GM13976 (cell line): ENCODE data around the gene KRTAP4-2.
"Not testable (repeated sequence)": the region's sequence is repeated elsewhere in the genome, so short reads cannot be mapped to it uniquely, and the experiment has no call there.

Source experiments
- DNase-seq: peaks from one replicate; pipeline ENCODE4 v3.0.0; 2012; ENCODE audit warnings: low spot score
- CTCF ChIP-seq: IDR thresholded peaks from 2 replicates; pipeline ENCODE4 v1.5.1; 2012; ENCODE audit warnings: borderline replicate concordance, mild to moderate bottlenecking; ENCODE audit not compliant: insufficient read depth; ENCODE audit errors: extremely low read depth, missing control alignments, control extremely low read depth
- in situ Hi-C: fragments of 300-500 bp; cut with MboI; formaldehyde crosslinking; loops from one replicate; pipeline ENCODE4 v1.12.0; 2022; ENCODE audit warnings: low sequenced_read_pairs, mixed read lengths, inconsistent platforms; ENCODE audit not compliant: unreplicated experiment

The KRTAP4-2 gene

GRCh38 chr17:41160648-41161047 is 17.4 kb downstream of the KRTAP4-2 start, which contains the start of gene KRTAP4-4:
Gene KRTAP4-4, minus strand, starts transcription at chr17:41160748. Its CDS starts 57 bp downstream, at chr17:41160691.
- in situ Hi-C loops: no loop called here
- no peak for TF ChIP-seq CTCF
- DNase-seq: no peak

GRCh38 chr17:41160190-41160589 is 17.8 kb downstream of the KRTAP4-2 start:
- in situ Hi-C loops, DNase-seq: not testable (repeated sequence)

- in situ Hi-C loops: no loop called here
- no peak for DNase-seq
- TF ChIP-seq CTCF: no peak
These were observed 24.2 kb downstream of the KRTAP4-2 start for GRCh38 chr17:41153856-41154255.

GRCh38 chr17:41151525-41151924 is 26.5 kb downstream of the KRTAP4-2 start:
- TF ChIP-seq CTCF: no peak
- in situ Hi-C loops: no loop called here
- DNase-seq: no peak

GRCh38 chr17:41150026-41150425 is 28.0 kb downstream of the KRTAP4-2 start:
- no peak for TF ChIP-seq CTCF
- DNase-seq: no peak
- in situ Hi-C loops: no loop called here

GRCh38 chr17:41149652-41149985 is 28.4 kb downstream of the KRTAP4-2 start, which contains the start of gene KRTAP4-5:
Gene KRTAP4-5, minus strand, starts transcription at chr17:41149825. Its CDS starts 58 bp downstream, at chr17:41149767.
- TF ChIP-seq CTCF: no peak
- no peak for DNase-seq
- in situ Hi-C loops: no loop called here

GRCh38 chr17:41148971-41149651 is 28.9 kb downstream of the KRTAP4-2 start:
- DNase-seq, in situ Hi-C loops: not testable (repeated sequence)

- DNase-seq: no peak
- TF ChIP-seq CTCF: no peak
- in situ Hi-C loops: no loop called here
These were observed 30.4 kb downstream of the KRTAP4-2 start for GRCh38 chr17:41147531-41148204.
